ENCODE results near the gene TTYH3.
"Not testable (repeated sequence)": the region's sequence is repeated elsewhere in the genome, so short reads cannot be mapped to it uniquely, and the experiment has no call there.

DNA sequence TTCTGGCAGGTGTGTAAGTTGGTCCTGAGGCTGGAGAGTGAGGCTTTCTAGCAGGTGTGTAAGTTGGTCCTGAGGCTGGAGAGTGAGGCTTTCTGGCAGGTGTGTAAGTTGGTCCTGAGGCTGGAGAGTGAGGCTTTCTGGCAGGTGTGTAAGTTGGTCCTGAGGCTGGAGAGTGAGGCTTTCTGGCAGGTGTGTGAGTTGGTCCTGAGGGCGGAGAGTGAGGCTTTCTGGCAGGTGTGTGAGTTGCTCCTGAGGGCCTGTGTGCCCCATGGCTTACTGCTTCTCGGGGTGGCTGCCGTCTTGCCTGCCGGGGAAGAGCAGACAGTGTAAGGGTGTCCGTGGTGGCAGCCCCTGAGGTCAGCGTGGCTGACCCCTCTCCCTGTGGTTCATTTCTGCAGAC is 22.1 kb upstream of the TTYH3 start:
- not testable (repeated sequence) for TF ChIP-seq EZH2 (IDR thresholded peaks at IDR 0.05; ENCODE audit: low read length, unreplicated experiment)
- TF ChIP-seq, protein P1, sequence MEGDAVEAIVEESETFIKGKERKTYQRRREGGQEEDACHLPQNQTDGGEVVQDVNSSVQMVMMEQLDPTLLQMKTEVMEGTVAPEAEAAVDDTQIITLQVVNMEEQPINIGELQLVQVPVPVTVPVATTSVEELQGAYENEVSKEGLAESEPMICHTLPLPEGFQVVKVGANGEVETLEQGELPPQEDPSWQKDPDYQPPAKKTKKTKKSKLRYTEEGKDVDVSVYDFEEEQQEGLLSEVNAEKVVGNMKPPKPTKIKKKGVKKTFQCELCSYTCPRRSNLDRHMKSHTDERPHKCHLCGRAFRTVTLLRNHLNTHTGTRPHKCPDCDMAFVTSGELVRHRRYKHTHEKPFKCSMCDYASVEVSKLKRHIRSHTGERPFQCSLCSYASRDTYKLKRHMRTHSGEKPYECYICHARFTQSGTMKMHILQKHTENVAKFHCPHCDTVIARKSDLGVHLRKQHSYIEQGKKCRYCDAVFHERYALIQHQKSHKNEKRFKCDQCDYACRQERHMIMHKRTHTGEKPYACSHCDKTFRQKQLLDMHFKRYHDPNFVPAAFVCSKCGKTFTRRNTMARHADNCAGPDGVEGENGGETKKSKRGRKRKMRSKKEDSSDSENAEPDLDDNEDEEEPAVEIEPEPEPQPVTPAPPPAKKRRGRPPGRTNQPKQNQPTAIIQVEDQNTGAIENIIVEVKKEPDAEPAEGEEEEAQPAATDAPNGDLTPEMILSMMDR (conservative IDR thresholded peaks at IDR 0.05; ENCODE audit: low read depth, low read length) = not testable (repeated sequence)
